ENCODE data around the gene ANTXR1. TPM values are rescaled to one million over a fixed set of nuclear protein-coding genes. Genes with fewer than 3 reads are reported as not detected.
A peak's percentile ranks its signal among the peaks of the same experiment; 100 is the strongest.

The ANTXR1 gene
- polyA plus RNA-seq, 1 experiment: 87.1 TPM

- POLR2A ChIA-PET: interaction anchor here (0.5 kb wide), 1 partner anchor 33 kb away, joined by 3 read pairs; no protein-coding TSS in a partner anchor
- Histone ChIP-seq H3K27me3 (ENCODE audit: control insufficient read depth, insufficient read depth, low read length) (no peaks in the 10 kb centered on the region), H3K4me3 (ENCODE audit: low read depth, low read length) (no peak overlapping the region), H3K36me3 (ENCODE audit: control insufficient read depth, insufficient read depth, low read length) (peaks cover 15% of the 10 kb centered on the region)
- no peak for DNase-seq (ENCODE audit: low read depth)
- CTCF ChIA-PET: interaction anchor here (0.9 kb wide), 2 partner anchors 12 to 104 kb away, joined by 4 read pairs; no protein-coding TSS in a partner anchor
- no peak for TF ChIP-seq CTCF (IDR thresholded peaks at IDR 0.05; ENCODE audit: insufficient read depth, low read depth, low read length)
Observed at GRCh38 chr2:69195706-69196105, 182.7 kb downstream of the ANTXR1 start.

- Histone ChIP-seq H3K4me3 (ENCODE audit: low read depth, low read length) (no peak overlapping the region), H3K36me3 (ENCODE audit: control insufficient read depth, insufficient read depth, low read length) (peaks cover 17% of the 10 kb centered on the region), H3K27me3 (ENCODE audit: control insufficient read depth, insufficient read depth, low read length) (no peaks in the 10 kb centered on the region)
- ChIA-PET POLR2A (interaction anchor here (0.5 to 0.6 kb wide), 2 partner anchors 34 to 83 kb away, joined by 3 read pairs; no protein-coding TSS in a partner anchor), CTCF (interaction anchor here (0.5 to 1.5 kb wide), 4 partner anchors 17 to 184 kb away, joined by 3 to 5 read pairs (median 4); no protein-coding TSS in a partner anchor)
- no peak for TF ChIP-seq CTCF (IDR thresholded peaks at IDR 0.05; ENCODE audit: insufficient read depth, low read depth, low read length)
- peak; percentile 96 for DNase-seq (ENCODE audit: low read depth)
Observed at GRCh38 chr2:69196327-69197117, 183.5 kb downstream of the ANTXR1 start.

DNA sequence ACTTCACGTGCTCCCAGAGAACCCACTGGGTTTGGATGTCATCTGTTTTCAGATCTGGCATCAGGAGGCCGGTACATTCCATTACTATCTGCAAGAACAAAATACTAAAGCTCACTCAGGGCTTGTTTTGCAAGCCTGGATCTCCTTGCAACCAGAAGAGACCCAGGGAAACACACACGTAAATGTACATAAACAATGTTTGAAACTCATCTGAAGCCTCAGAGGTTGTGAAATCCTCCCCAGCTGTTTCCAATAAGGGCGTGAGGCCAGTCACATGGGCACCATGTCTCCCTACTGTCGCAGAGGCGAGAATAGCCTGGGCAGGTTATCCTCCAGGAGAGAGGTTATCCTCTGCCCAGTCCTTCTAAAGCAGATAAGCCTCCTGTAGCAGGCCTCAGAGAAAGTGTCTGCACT, 187.1 kb downstream of the ANTXR1 start:
- Histone ChIP-seq H3K27me3 (ENCODE audit: control insufficient read depth, insufficient read depth, low read length) (no peaks in the 10 kb centered on the region), H3K36me3 (ENCODE audit: control insufficient read depth, insufficient read depth, low read length) (peaks cover 10% of the 10 kb centered on the region), H3K4me3 (ENCODE audit: low read depth, low read length) (no peak overlapping the region)
- TF ChIP-seq CTCF (IDR thresholded peaks at IDR 0.05; ENCODE audit: insufficient read depth, low read depth, low read length): no peak
- peak; percentile 67 for DNase-seq (ENCODE audit: low read depth)
- ChIA-PET CTCF (interaction anchor here (1.5 kb wide), 1 partner anchor 106 kb away, joined by 3 read pairs; no protein-coding TSS in a partner anchor), POLR2A (interaction anchor here (0.6 kb wide), 2 partner anchors 22 to 43 kb away, joined by 3 to 4 read pairs; no protein-coding TSS in a partner anchor)

GRCh38 chr2:69201259-69201658, 188.3 kb downstream of the ANTXR1 start:
- Histone ChIP-seq H3K27me3 (ENCODE audit: control insufficient read depth, insufficient read depth, low read length) (no peaks in the 10 kb centered on the region), H3K36me3 (ENCODE audit: control insufficient read depth, insufficient read depth, low read length) (peaks cover 10% of the 10 kb centered on the region), H3K4me3 (ENCODE audit: low read depth, low read length) (no peak overlapping the region)
- CTCF ChIA-PET: interaction anchor here (0.7 kb wide), 1 partner anchor 26 kb away, joined by 5 read pairs; no protein-coding TSS in a partner anchor
- TF ChIP-seq CTCF (IDR thresholded peaks at IDR 0.05; ENCODE audit: insufficient read depth, low read depth, low read length): no peak
- no peak for DNase-seq (ENCODE audit: low read depth)
- POLR2A ChIA-PET: no interaction called here

GRCh38 chr2:69202327-69202726, 189.3 kb downstream of the ANTXR1 start:
- CTCF ChIA-PET: no interaction called here
- H3K4me3 ChIP-seq (ENCODE audit: low read depth, low read length): no peak overlapping the region
- DNase-seq (ENCODE audit: low read depth): no peak

More at GRCh38 chr2:69202327-69202726, 189.3 kb downstream of the ANTXR1 start:
- POLR2A ChIA-PET: no interaction called here
- peaks cover 6% of the 10 kb centered on the region for H3K36me3 ChIP-seq (ENCODE audit: control insufficient read depth, insufficient read depth, low read length)
- no peak for TF ChIP-seq CTCF (IDR thresholded peaks at IDR 0.05; ENCODE audit: insufficient read depth, low read depth, low read length)
- H3K27me3 ChIP-seq (ENCODE audit: control insufficient read depth, insufficient read depth, low read length): no peaks in the 10 kb centered on the region

Measured in BJ (cell line).